DMS53 (cell line): ENCODE data around the gene MOCS3.
"Not testable (repeated sequence)": the region's sequence is repeated elsewhere in the genome, so short reads cannot be mapped to it uniquely, and the experiment has no call there.

Experiments used
- DNase-seq: peaks from one replicate; lab custom pipeline; 2025; lab: John Stamatoyannopoulos, UW

The MOCS3 gene

GRCh38 chr20:50932016-50932485 lies 26.6 kb upstream of the MOCS3 start:
- DNase-seq, result peak; percentile 57

GRCh38 chr20:50932691-50933280 lies 25.8 kb upstream of the MOCS3 start:
- no peak for DNase-seq

- no peak for DNase-seq
These were observed 25.0 kb upstream of the MOCS3 start for GRCh38 chr20:50933589-50933988.

- no peak for DNase-seq
These were observed 15.5 kb upstream of the MOCS3 start for GRCh38 chr20:50943069-50943468.

- no peak for DNase-seq
These were observed 10.4 kb upstream of the MOCS3 start for GRCh38 chr20:50948132-50948785.

GRCh38 chr20:50953196-50953595 lies 5.4 kb upstream of the MOCS3 start:
- no peak for DNase-seq

GRCh38 chr20:50953821-50954220 lies 4.8 kb upstream of the MOCS3 start:
- no peak for DNase-seq

- no peak for DNase-seq
These were observed 1.3 kb upstream of the MOCS3 start for GRCh38 chr20:50957276-50957675.

GRCh38 chr20:50957798-50958614 lies 612 bp upstream of the MOCS3 start, which contains the start of gene DPM1:
Gene DPM1 (minus strand): TSS chr20:50958532. CDS start chr20:50958523, 9 bp downstream.
- DNase-seq, result peak; percentile 98

GRCh38 chr20:50959543-50960126 lies 1.0 kb downstream of the MOCS3 start:
- DNase-seq, result no peak

- no peak for DNase-seq
These were observed 9.0 kb downstream of the MOCS3 start for GRCh38 chr20:50967586-50967985.

GRCh38 chr20:50968289-50968688 lies 9.7 kb downstream of the MOCS3 start:
- no peak for DNase-seq

- no peak for DNase-seq
These were observed 10.8 kb downstream of the MOCS3 start for GRCh38 chr20:50969435-50969834.

- no peak for DNase-seq
These were observed 11.3 kb downstream of the MOCS3 start for GRCh38 chr20:50969912-50970311.

GRCh38 chr20:50975701-50976330 lies 17.2 kb downstream of the MOCS3 start:
- no peak for DNase-seq

- no peak for DNase-seq
These were observed 18.7 kb downstream of the MOCS3 start for GRCh38 chr20:50977066-50978021.

GRCh38 chr20:50978533-50978932 lies 19.9 kb downstream of the MOCS3 start:
- DNase-seq, result not testable (repeated sequence)

GRCh38 chr20:50980071-50980681 lies 21.6 kb downstream of the MOCS3 start:
- DNase-seq, result peak; percentile 14

GRCh38 chr20:50980851-50981713 lies 22.5 kb downstream of the MOCS3 start:
- peak; percentile 64 for DNase-seq

GRCh38 chr20:50981714-50982048 lies 23.1 kb downstream of the MOCS3 start:
- no peak for DNase-seq
